Colon (tissue), 2 donors: ENCODE data around the gene PPP1R15B.
"Not testable (repeated sequence)": the region's sequence is repeated elsewhere in the genome, so short reads cannot be mapped to it uniquely, and the experiment has no call there.

Source experiments
- FAIRE-seq: peaks from 2 replicates; lab custom pipeline; 2012; peaks lifted over from hg19 to GRCh38; lab: Jason Lieb, UNC
- donor health status: control.
- donor health status: control.

PPP1R15B gene

DNA sequence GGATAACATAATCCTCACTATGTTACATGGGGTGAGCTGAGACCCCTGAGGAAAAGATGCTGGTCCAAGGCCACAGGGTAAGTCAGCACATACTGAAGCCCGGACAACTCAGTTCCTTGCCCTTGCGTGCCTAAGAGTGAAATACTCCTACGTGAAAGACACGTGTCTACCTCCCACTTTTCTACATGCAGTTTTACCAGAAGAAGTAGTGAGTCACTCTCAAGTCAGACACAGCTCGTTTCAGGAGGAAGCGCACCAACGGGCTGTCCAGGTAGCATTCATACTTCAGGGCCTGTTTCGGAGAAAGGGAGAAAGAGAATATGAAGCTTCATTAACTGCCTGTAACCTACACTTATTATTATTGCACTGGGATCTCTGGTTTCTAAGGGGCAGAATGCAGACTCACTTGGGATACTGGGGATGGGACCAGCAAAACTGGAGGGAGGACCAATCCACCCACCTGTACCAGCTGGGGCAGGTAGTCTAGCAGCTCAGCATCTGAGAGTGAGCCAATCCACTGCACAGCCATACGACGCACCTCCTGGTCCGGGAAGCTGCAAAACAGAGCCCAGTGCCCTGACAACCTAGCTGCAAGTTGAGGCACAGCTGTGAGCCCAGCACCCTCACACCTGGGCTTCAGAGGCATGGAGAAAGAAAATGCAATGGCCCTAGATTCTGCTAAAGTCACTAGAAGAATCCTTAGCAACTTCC, 32.4 kb upstream of the PPP1R15B start:
- FAIRE-seq: no peak

DNA sequence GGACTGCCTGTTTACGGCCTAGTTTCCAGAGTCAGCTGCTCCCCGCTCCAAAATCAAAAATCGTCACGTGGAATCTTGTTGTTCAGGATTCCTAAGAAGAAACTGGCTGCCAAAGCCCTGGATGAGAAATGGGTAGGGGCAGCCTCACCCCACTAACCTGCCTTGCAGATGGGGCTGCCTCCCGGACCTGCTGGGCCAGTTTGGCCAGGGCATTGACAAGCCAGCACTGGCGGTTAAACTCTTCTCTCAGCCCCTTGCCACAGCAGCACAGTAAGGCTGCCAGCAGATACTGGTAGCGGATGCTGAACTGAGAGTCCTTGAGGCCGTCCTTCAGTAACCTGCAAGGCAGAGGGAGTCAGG, 31.6 kb upstream of the PPP1R15B start:
- FAIRE-seq: no peak

DNA sequence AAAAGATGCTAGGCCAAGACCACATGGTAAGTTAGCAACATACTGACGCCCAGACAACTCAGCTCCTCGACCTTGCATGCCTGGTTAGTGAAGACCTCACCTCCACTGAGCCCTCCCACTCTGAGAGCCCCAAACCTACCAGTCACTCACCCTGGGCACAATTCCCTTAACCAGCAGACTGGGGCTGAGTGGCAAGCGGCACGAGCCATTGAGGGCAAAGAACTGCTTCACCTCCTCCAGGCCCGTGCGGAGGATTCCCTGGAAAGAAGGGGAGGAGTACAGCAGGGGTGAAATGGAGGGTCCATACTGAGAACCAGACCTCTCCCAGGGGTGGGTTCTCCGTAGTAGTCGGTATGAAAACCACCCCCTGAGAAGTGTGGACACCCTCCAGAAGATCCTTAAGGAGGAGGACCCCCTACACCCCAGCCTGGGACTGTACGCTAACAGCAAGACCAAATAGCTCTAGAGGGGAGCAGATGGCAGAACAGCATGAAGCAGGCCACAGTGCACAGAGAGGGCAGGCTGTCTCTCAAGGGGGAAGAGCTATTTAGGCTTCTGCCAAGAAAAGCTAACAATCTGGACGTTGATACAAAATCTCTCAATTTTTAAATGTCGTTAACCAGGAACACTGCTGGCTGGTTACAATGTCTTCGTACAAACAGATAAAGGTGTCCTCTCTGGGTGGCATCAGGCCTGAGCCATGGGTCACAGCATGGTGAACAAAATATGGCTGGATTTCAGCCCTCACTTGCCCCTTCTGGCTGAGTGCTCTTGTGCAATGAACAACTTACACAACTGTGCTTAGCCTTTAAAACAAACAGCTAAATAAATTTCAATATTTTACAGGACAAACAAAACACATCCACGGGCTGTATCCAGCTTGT, 31.0 kb upstream of the PPP1R15B start:
- FAIRE-seq: no peak

DNA sequence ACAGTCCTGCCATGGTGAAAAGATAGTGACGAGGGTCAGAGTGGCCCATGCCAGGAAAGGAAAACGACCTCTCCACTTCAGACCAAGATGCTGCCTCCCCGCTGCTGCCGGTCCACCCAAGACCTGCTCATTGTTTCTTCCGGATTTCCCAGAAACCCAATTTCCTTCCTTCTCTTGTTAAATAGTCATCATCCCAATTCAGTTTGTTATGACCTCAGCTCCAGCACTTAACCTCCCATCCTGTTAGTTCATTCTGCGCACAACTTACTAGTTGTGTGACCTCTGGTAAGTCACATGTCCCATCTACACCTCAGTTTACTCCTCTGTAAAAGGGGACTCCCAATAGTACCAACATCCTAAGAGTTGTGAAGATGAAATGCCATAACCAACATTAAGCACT, 29.9 kb upstream of the PPP1R15B start:
- no peak for FAIRE-seq

DNA sequence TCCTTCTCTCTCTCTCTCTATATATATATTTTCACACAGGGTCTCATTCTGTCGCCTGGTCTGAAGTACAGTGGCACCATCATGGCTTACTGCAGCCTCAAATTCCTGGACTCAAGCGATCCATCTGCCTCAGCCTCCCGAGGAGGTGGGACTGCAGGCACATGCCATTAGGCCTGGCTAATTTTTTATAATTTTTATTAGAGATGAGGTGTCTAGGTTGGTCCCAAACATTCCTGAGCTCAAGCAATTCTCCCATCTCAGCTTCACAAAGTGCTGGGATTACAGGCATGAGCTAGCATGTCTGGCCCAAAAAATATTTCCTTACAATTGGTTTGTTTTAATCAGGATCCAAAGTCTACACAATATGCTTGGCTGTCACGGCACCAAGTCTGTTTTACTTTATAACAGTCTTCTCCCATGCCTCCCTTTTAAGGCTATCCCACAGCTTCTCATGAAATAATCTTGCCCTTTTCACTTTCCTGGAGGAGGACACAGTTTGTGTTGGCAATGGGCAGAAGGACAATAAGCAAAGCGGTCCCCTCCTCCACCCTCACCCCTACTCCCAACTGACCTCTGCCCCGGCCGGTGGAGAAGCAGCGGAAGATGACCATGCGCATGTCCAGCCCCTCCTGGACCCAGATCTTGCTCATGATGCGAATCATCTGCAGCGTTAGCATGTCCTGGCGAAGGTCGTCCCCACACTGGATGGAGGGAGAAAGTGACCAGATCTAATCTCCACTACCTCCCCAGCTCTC, 28.2 kb upstream of the PPP1R15B start:
- FAIRE-seq: no peak

DNA sequence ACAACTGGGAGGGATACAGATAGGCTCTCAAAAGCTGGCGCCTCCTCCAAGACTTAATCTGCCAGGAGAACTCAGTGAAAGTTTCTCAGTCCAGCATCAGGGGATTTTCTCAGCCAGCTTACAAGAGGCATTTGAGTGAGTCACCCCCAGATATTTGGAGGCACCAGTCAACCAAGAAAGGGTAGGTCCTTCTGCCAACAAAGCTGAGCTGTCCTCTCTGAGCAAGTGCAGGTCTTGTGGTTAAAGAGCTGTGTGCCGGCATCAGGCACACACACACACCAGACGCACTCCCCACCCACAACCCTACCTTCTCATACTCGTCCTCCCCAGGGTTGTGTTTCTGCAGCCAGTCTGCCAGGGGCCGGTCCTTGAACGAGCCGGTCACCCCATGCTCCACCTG, 27.0 kb upstream of the PPP1R15B start:
- no peak for FAIRE-seq

DNA sequence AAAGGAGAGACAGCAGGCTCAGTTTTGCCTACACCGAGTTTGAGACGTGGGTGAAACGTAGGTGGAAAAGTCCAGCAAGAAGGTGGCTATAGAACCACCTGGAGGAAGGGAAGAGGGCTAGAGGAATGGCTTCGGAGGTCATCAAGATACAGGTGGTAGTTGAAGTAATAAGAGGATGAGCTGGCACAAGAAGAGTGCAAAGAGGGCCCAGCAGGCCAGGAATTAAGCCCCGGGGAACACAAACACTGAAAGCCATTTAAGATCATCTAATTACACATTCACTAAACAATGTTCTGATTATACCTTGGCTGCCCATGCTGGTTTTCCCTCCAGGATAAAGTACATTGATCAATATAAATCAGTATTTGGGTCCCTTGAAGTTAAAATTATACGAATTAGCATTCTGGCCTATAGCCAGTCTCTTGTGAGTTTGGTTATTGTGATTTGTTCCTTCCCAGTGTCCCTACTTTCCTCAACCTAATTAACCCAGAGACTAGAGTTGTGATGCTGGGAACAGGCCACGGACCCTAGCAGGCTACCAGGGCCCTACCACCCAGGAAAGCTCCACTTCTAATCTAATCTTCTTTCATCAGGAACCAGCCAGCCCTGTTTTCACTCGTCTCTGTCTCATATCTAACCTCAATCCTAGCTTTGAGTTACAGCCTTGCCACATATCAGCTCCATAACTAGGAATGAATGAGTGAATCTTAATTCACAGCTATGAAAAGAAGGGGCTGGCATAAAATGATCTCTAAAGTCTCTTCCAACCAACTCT, 26.4 kb upstream of the PPP1R15B start:
- FAIRE-seq: no peak

DNA sequence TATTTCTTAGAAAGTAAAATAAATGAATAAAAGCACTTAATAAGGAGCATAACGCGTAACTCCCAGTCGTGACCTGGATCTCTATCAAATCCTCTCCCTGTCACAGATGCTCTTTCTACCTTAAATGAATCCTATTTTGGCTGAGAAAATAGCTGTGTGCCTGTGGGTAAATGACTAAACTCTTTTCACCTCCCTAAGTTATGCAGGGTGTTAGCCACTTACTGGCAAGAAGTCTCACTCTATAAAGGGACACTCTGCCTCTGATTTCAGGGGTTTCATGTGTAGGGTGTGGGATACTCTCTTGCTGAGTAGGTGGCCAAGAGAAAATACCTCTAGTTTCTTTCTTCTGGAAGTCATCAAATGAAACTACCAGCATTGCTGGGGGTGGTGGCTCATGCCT, 24.3 kb upstream of the PPP1R15B start:
- FAIRE-seq: no peak

DNA sequence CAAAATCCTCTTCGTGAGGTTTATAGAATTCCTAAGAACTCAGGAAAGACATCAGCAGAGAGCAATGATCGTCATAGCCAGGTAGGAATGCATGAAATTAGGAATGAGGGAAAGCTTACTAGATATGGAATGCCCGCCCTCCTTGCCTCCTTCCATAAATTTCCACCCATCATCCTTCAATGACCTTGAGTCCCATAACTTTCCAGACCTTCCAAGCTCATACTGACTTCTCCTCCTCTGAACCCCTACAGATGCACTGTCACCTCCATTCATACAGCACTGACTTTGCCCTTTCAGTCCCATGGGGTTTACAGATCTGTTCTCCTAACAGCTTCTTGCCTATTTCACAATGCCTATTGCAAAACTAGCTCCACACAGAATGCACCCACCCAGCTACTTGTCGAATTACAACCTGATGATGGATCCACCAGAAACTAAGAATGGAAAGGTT, 23.8 kb upstream of the PPP1R15B start:
- no peak for FAIRE-seq

DNA sequence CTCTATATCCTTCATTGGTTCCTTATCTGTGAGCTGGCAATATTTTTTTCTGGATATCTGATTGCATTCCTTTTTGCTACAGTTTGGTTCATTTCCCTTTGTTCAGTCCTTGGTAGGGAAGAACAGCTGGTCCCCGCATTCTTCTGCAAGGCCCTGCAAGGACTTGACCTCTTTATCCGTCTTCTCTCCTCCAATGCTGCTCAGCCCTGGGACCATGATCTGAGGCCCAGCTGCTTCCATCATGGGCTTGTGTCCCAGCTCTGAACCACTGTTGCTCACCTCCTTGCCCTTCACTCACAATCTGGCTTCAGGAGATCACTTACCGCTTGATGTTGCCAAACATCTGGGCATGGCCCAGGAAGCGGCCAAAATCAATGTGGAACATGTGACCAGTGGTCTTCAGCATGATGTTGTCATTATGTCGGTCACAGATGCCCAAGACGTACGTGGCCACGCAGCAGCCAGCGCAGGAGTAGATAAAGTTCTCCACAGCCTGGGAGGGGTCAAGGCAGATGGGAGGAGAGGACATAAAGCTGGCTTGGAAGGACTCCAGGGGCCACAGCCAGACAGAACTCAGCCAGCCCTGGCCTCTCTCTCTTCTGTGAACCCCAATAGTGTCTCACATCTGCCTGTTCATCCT, 22.6 kb upstream of the PPP1R15B start:
- FAIRE-seq: no peak

DNA sequence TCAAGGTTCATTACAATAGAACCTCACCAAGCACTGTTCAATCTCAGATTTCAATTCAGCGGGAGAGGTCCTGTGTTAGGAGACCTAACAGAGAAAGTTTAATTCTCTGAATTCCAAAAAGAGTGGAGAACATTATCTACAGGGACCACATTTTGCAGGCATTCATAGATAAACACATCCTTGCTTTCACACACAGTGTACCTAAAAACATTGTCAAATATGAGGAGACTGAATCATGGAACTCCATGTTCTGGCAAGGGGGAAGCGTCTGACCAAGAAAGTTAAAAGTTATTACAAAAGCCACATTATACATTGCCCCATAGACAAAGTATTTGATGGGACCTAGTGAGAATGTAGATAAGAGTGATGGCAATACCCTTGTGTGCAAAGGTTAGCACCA, 21.1 kb upstream of the PPP1R15B start:
- FAIRE-seq: no peak

DNA sequence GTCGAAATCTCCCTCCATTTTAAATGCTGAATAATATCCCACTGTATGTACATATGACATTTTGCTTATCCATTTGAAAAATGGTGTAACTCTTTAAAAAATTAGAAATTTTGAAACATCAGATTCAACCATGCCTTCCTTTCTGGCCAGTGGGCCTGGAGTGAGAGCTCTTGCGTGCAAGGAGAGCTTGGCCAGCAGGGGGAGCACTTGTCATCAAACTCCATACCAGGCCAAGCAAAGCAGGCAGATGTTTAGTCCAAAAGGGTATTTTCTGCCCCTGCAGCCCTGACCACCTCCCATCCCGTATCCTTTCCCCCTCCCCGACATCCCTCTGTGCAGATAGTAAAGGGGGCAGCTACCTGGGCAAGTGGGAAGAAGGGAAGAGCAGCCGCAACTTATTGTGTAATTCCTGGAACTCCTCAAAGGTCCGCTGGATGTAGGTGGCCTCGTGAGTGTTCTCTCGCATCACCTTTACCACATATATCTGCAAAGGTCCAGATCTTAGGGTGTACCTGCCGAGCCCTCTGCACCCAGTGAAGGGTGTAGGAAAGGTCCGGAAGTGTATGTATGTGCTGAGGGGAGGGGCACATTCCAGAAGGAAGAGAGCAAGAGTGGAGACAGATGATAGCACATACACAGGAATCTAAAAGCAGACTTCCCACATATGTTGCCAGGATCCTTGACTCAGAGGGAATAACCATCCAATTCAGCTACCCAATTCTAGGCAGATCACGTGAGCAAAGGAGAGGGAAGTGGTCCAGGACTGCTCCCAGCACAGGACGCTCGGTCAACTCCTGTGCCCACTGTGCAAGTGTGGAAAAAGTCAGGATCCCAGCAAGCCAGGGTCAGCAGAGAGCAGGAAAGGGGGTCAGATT, 19.9 kb upstream of the PPP1R15B start:
- no peak for FAIRE-seq

DNA sequence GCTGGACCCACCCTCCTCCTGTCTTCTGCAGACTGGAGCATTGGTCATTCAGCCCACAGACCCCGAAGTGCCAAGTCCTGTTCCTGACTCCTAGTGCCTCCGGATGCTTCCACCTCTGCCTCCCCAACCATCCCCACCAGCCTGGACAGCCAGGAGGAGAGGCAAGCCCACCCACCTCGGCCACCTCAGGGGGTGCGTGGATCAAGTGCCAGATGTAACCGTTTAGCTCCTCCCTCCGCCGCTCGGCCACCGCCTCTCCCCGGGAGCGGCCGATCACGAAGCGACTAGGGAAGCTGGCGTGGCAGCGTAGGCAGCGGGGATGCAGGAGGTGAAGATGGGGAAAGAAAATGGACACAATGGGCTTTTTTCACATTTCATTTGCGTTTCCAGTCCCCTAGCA, 18.1 kb upstream of the PPP1R15B start:
- no peak for FAIRE-seq

DNA sequence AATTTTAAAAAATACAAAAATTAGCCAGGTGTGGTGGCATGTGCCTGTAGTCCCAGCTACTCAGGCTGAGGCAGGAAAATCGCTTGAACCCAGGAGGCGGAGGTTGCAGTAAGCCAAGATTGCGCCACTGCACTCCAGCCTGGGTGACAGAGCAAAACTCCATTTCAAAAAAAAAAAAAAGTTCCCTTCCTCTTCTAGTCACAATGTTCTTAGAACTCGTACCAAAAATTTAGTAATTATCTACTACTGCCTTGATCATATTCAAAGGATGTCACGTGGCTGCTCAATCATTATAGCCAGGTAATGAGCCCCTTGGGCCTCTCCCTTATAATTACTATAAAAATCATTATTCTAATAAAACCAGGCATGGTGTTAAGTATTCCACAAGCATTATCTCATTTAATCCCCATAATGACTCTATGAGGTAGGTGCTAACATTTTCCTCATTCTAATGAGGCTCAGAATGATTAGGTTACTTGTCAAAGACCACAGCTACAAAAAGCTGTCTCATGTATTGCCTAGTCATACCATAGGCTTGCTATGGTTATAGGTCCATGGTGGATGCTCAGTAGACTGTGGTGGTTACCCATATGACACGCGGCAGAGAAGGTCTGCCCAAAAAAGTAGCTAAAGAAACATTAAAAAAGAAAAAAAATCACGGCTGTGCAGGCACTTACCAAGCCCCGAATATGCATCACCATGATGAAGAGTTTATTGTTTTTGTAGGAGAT, 15.5 kb upstream of the PPP1R15B start:
- FAIRE-seq: no peak

DNA sequence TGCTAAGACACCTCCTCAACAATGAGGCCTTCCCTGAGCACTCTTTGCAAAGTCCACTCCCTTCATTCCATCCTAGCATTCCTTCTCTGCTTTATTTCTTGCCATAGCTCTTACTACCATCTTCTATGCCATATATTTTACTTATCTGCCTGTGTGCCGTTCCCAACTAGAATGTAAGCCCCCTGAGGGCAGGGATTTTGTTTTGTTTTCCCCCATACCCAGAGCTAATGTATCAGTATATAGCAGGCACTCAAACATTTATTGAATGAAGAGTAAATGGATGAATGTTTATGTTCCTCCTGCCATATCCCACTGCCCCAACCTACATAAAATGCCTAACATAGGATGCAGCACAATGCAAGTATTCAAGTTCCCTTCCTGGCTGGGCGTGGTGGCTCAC, 14.9 kb upstream of the PPP1R15B start:
- no peak for FAIRE-seq

DNA sequence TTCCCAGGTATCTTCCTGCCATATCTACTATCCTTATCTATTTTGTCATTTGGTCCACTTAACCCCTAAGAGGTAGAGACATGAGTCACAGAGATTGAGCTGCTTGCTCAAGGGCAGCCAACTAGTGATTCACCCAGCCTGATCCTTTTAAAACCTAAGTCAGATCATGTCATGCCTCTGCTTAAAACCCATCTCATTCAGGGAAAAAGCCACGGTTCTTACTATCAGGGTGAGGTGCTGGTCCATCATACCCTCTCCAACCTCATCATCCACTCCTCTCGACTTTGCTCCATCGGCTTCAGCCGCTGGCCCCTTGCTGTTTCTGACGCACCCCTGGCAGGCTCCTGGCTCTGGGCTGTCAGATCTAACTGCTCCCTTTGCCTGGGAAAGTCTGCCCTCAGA, 14.4 kb upstream of the PPP1R15B start:
- no peak for FAIRE-seq

DNA sequence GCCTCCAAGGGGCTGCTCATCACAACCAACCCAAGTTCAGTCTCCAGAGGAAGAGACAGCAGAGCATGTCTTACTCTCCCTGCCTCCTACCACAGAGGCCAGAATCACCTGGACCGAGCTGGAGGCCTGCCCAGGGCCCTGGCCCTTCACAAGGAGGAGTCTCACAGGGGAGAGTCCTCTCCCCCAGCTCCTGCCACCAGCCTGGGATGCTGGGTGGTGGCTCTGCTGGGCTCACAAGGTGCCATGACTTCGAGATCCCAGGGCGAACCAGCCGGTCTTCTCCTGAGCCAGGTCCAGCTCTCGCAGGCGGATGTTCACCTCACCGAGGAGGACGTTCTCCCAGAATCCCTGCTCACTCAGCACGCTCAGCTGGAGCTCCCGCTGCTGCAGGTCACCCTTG, 13.0 kb upstream of the PPP1R15B start:
- no peak for FAIRE-seq

DNA sequence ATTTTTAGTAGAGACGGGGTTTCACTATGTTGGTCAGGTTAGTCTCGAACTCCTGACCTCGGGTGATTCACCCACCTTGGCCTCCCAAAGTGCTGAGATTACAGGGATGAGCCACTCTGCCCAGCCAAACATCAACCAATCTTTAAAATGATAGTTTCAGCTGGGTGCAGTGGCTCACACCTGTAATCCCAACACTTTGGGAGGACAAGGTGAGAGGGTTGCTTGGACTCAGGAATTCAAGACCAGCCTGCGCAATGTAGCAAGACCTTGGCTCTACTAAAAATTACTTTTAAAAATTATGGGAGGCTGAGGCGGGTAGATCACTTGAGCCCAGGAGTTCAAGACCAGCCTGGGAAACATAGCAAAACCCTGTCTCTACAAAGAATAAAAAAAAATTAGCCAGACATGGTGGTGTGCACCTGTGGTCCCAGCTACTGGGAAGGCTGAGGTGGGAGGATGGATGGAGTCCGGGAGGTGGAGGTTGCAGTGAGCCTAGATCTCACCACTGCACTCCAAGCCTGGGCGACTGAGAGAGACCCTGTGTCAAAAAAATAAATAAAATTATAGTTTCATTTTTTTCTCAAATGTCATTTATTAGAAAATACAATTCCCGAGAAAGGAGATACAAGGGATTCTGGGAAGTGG, 10.6 kb upstream of the PPP1R15B start:
- FAIRE-seq: not testable (repeated sequence)

DNA sequence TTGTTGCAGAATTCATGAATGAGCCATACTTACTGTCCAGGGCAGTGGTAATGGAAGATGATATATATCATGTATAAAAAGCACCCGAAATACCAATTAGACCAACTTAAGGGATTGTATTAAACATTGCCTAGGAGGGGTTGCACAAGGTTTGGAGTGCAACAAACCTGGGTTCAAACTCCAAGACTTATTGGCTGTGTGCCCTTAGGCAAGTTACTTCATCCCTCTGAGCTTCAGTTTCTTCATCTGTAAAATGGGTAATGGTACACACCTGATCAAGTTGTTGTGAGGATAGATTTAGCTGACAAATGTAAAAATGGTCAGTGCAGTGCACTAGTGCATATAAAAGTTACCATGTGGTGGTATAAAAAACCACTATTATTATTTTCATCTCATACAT, 9.8 kb upstream of the PPP1R15B start:
- FAIRE-seq: no peak
